ENCODE data around the gene MIS18BP1. TPM values are rescaled to one million over a fixed set of nuclear protein-coding genes. Genes with fewer than 3 reads are reported as not detected.
A peak's percentile ranks its signal among the peaks of the same experiment; 100 is the strongest.
"Not testable (repeated sequence)": the region's sequence is repeated elsewhere in the genome, so short reads cannot be mapped to it uniquely, and the experiment has no call there.

Gene MIS18BP1
- 44.9 TPM for polyA plus RNA-seq (2013, experiment 1 of 2)
- polyA plus RNA-seq (2013, experiment 2 of 2) = 53.9 TPM

- H3K27ac ChIP-seq (ENCODE audit: low read depth, low read length) = peak within 1 kb of the TSS; percentile 77
- H3K4me3 ChIP-seq (ENCODE audit: low read length) = peak within 1 kb of the TSS; percentile 97
- H3K4me1 ChIP-seq (ENCODE audit: insufficient read depth, low read length) = no peaks in the 10 kb centered on the region
- peaks cover 5% of the 10 kb centered on the region for H3K9me3 ChIP-seq (ENCODE audit: insufficient read depth, low read depth, low read length)
- H3K36me3 ChIP-seq (ENCODE audit: insufficient read depth, low read length) = no peaks in the 10 kb centered on the region
- WGBS = 4% methylated on average over 61 of the region's 61 CpGs
- H3K9ac ChIP-seq (ENCODE audit: low read depth, low read length) = peak within 1 kb of the TSS; percentile 96
- H3K27me3 ChIP-seq (ENCODE audit: insufficient read depth, low read length) = no peaks in the 10 kb centered on the region
Measured at GRCh38 chr14:45253070-45253753, at the start of gene MIS18BP1. MIS18BP1 (minus strand) TSS chr14:45253202; CDS start chr14:45247286, 5,916 bp downstream.

- 89% methylated on average over 4 of the region's 4 CpGs for WGBS
Measured at GRCh38 chr14:45298423-45299117, 45.6 kb upstream of the MIS18BP1 start.

GRCh38 chr14:45294796-45295195, 41.8 kb upstream of the MIS18BP1 start:
- Histone ChIP-seq H3K4me1 (ENCODE audit: insufficient read depth, low read length) (peaks cover 19% of the 10 kb centered on the region), H3K27ac (ENCODE audit: low read depth, low read length) (peak overlapping the region; percentile 20; the same call in 1 of the 2 replicates), H3K27me3 (ENCODE audit: insufficient read depth, low read length) (peaks cover 89% of the 10 kb centered on the region)
- H3K9me3 ChIP-seq (ENCODE audit: insufficient read depth, low read depth, low read length); H3K9ac ChIP-seq (ENCODE audit: low read depth, low read length); H3K4me3 ChIP-seq (ENCODE audit: low read length); H3K36me3 ChIP-seq (ENCODE audit: insufficient read depth, low read length): not testable (repeated sequence)
- whole genome bisulfite sequencing = no CpG with 5 or more reads among the region's 1 CpG

More at GRCh38 chr14:45298423-45299117, 45.6 kb upstream of the MIS18BP1 start:
- H3K9me3 ChIP-seq (ENCODE audit: insufficient read depth, low read depth, low read length) = no peaks in the 10 kb centered on the region; the same call in 1 of the 2 replicates
- no peaks in the 10 kb centered on the region for H3K36me3 ChIP-seq (ENCODE audit: insufficient read depth, low read length)
- no peak overlapping the region for H3K27ac ChIP-seq (ENCODE audit: low read depth, low read length)
- no peak overlapping the region for H3K4me3 ChIP-seq (ENCODE audit: low read length)
- H3K9ac ChIP-seq (ENCODE audit: low read depth, low read length) = no peak overlapping the region
- peaks cover 56% of the 10 kb centered on the region for H3K27me3 ChIP-seq (ENCODE audit: insufficient read depth, low read length)
- peaks cover 15% of the 10 kb centered on the region for H3K4me1 ChIP-seq (ENCODE audit: insufficient read depth, low read length)

- peaks cover 19% of the 10 kb centered on the region for H3K4me1 ChIP-seq (ENCODE audit: insufficient read depth, low read length)
Measured at GRCh38 chr14:45290547-45290946, 37.5 kb upstream of the MIS18BP1 start.

GRCh38 chr14:45287610-45288009, 34.6 kb upstream of the MIS18BP1 start:
- H3K4me3 ChIP-seq (ENCODE audit: low read length) = no peak overlapping the region
- no peak overlapping the region for H3K9ac ChIP-seq (ENCODE audit: low read depth, low read length)
- 81% methylated on average over 2 of the region's 2 CpGs for WGBS
- H3K27me3 ChIP-seq (ENCODE audit: insufficient read depth, low read length) = peaks cover 23% of the 10 kb centered on the region
- no peaks in the 10 kb centered on the region for H3K36me3 ChIP-seq (ENCODE audit: insufficient read depth, low read length)
- peaks cover 3% of the 10 kb centered on the region; the same call in 1 of the 2 replicates for H3K9me3 ChIP-seq (ENCODE audit: insufficient read depth, low read depth, low read length)
- no peaks in the 10 kb centered on the region for H3K4me1 ChIP-seq (ENCODE audit: insufficient read depth, low read length)
- no peak overlapping the region for H3K27ac ChIP-seq (ENCODE audit: low read depth, low read length)

More at GRCh38 chr14:45290547-45290946, 37.5 kb upstream of the MIS18BP1 start:
- Histone ChIP-seq H3K27ac (ENCODE audit: low read depth, low read length) (no peak overlapping the region), H3K27me3 (ENCODE audit: insufficient read depth, low read length) (peaks cover 48% of the 10 kb centered on the region), H3K9ac (ENCODE audit: low read depth, low read length) (no peak overlapping the region), H3K9me3 (ENCODE audit: insufficient read depth, low read depth, low read length) (no peaks in the 10 kb centered on the region), H3K36me3 (ENCODE audit: insufficient read depth, low read length) (no peaks in the 10 kb centered on the region), H3K4me3 (ENCODE audit: low read length) (no peak overlapping the region)

- no peaks in the 10 kb centered on the region for H3K36me3 ChIP-seq (ENCODE audit: insufficient read depth, low read length)
- no peaks in the 10 kb centered on the region for H3K27me3 ChIP-seq (ENCODE audit: insufficient read depth, low read length)
- no peak overlapping the region for H3K27ac ChIP-seq (ENCODE audit: low read depth, low read length)
- no peaks in the 10 kb centered on the region for H3K4me1 ChIP-seq (ENCODE audit: insufficient read depth, low read length)
- H3K9ac ChIP-seq (ENCODE audit: low read depth, low read length) = no peak overlapping the region
- H3K9me3 ChIP-seq (ENCODE audit: insufficient read depth, low read depth, low read length) = peaks cover 7% of the 10 kb centered on the region; the same call in 1 of the 2 replicates
- 100% methylated on average over 2 of the region's 2 CpGs for WGBS
- H3K4me3 ChIP-seq (ENCODE audit: low read length) = no peak overlapping the region
Measured at GRCh38 chr14:45284802-45285201, 31.8 kb upstream of the MIS18BP1 start.

GRCh38 chr14:45281731-45282400, 28.9 kb upstream of the MIS18BP1 start:
- H3K9me3 ChIP-seq (ENCODE audit: insufficient read depth, low read depth, low read length); H3K4me1 ChIP-seq (ENCODE audit: insufficient read depth, low read length); H3K4me3 ChIP-seq (ENCODE audit: low read length); H3K27ac ChIP-seq (ENCODE audit: low read depth, low read length); H3K36me3 ChIP-seq (ENCODE audit: insufficient read depth, low read length); H3K27me3 ChIP-seq (ENCODE audit: insufficient read depth, low read length); H3K9ac ChIP-seq (ENCODE audit: low read depth, low read length): not testable (repeated sequence)
- WGBS = 93% methylated on average over 10 of the region's 12 CpGs

GRCh38 chr14:45271858-45272537, 19.0 kb upstream of the MIS18BP1 start:
- Histone ChIP-seq H3K27me3 (ENCODE audit: insufficient read depth, low read length) (no peaks in the 10 kb centered on the region), H3K4me3 (ENCODE audit: low read length) (no peak overlapping the region), H3K27ac (ENCODE audit: low read depth, low read length) (no peak overlapping the region), H3K9me3 (ENCODE audit: insufficient read depth, low read depth, low read length) (no peaks in the 10 kb centered on the region), H3K4me1 (ENCODE audit: insufficient read depth, low read length) (no peaks in the 10 kb centered on the region), H3K9ac (ENCODE audit: low read depth, low read length) (no peak overlapping the region), H3K36me3 (ENCODE audit: insufficient read depth, low read length) (no peaks in the 10 kb centered on the region)
- 92% methylated on average over 4 of the region's 6 CpGs for WGBS

- no peaks in the 10 kb centered on the region for H3K36me3 ChIP-seq (ENCODE audit: insufficient read depth, low read length)
- WGBS = 91% methylated on average over 1 of the region's 1 CpG
- H3K4me1 ChIP-seq (ENCODE audit: insufficient read depth, low read length) = no peaks in the 10 kb centered on the region
- H3K4me3 ChIP-seq (ENCODE audit: low read length) = no peak overlapping the region
- H3K9me3 ChIP-seq (ENCODE audit: insufficient read depth, low read depth, low read length) = no peaks in the 10 kb centered on the region
- no peaks in the 10 kb centered on the region for H3K27me3 ChIP-seq (ENCODE audit: insufficient read depth, low read length)
- H3K9ac ChIP-seq (ENCODE audit: low read depth, low read length) = no peak overlapping the region
- H3K27ac ChIP-seq (ENCODE audit: low read depth, low read length) = no peak overlapping the region
Measured at GRCh38 chr14:45270031-45270430, 17.0 kb upstream of the MIS18BP1 start.

- H3K9me3 ChIP-seq (ENCODE audit: insufficient read depth, low read depth, low read length) = no peaks in the 10 kb centered on the region
- no peak overlapping the region for H3K4me3 ChIP-seq (ENCODE audit: low read length)
- no peaks in the 10 kb centered on the region for H3K4me1 ChIP-seq (ENCODE audit: insufficient read depth, low read length)
- no peak overlapping the region for H3K27ac ChIP-seq (ENCODE audit: low read depth, low read length)
- no peak overlapping the region for H3K9ac ChIP-seq (ENCODE audit: low read depth, low read length)
- H3K36me3 ChIP-seq (ENCODE audit: insufficient read depth, low read length) = no peaks in the 10 kb centered on the region
- H3K27me3 ChIP-seq (ENCODE audit: insufficient read depth, low read length) = no peaks in the 10 kb centered on the region
Measured at GRCh38 chr14:45267071-45267470, 14.1 kb upstream of the MIS18BP1 start.

- no peaks in the 10 kb centered on the region for H3K36me3 ChIP-seq (ENCODE audit: insufficient read depth, low read length)
- peaks cover 15% of the 10 kb centered on the region for H3K9me3 ChIP-seq (ENCODE audit: insufficient read depth, low read depth, low read length)
- no peaks in the 10 kb centered on the region for H3K27me3 ChIP-seq (ENCODE audit: insufficient read depth, low read length)
- H3K4me1 ChIP-seq (ENCODE audit: insufficient read depth, low read length) = no peaks in the 10 kb centered on the region
- no peak overlapping the region for H3K4me3 ChIP-seq (ENCODE audit: low read length)
- H3K9ac ChIP-seq (ENCODE audit: low read depth, low read length) = no peak overlapping the region
- 98% methylated on average over 3 of the region's 4 CpGs for WGBS
- H3K27ac ChIP-seq (ENCODE audit: low read depth, low read length) = no peak overlapping the region
Measured at GRCh38 chr14:45262637-45263036, 9.6 kb upstream of the MIS18BP1 start.
